HEK293 (cell line): Measurements from ENCODE around the gene TOR1AIP2.

Source experiments
- ZNF146 ChIP-seq: fragments of 450-650 bp; formaldehyde crosslinking; IDR thresholded peaks from 2 replicates; pipeline ENCODE4 v1.5.1; 2016; ENCODE audit warnings: missing biosample characterization, missing genetic modification characterization
- ZNF501 ChIP-seq: fragments of 450-650 bp; formaldehyde crosslinking; IDR thresholded peaks from 2 replicates; pipeline ENCODE4 v1.5.1; 2016; ENCODE audit warnings: missing biosample characterization, missing genetic modification characterization
- ZNF747 ChIP-seq: fragments of 450-650 bp; formaldehyde crosslinking; IDR thresholded peaks from 2 replicates; pipeline ENCODE4 v1.5.1; 2016; ENCODE audit warnings: missing biosample characterization, missing genetic modification characterization
- TF ChIP-seq, protein P1 (sequence below): fragments of 450-650 bp; formaldehyde crosslinking; IDR thresholded peaks from 2 replicates; pipeline ENCODE4 v1.5.1; 2017; ENCODE audit warnings: missing biosample characterization, missing genetic modification characterization
- TF ChIP-seq, protein P2 (sequence below): fragments of 450-650 bp; formaldehyde crosslinking; conservative IDR thresholded peaks from 2 replicates; pipeline ENCODE4 v1.5.1; 2016; ENCODE audit warnings: low read depth, missing biosample characterization, missing genetic modification characterization
- TF ChIP-seq, protein P3 (sequence below): fragments of 450-650 bp; formaldehyde crosslinking; IDR thresholded peaks from 2 replicates; pipeline ENCODE4 v1.5.1; 2016; ENCODE audit warnings: missing biosample characterization, missing genetic modification characterization
- TF ChIP-seq, protein P4 (sequence below): fragments of 450-650 bp; formaldehyde crosslinking; conservative IDR thresholded peaks from 2 replicates; pipeline ENCODE4 v1.5.1; 2016; ENCODE audit warnings: low read depth, missing biosample characterization, missing genetic modification characterization

TOR1AIP2 gene

DNA sequence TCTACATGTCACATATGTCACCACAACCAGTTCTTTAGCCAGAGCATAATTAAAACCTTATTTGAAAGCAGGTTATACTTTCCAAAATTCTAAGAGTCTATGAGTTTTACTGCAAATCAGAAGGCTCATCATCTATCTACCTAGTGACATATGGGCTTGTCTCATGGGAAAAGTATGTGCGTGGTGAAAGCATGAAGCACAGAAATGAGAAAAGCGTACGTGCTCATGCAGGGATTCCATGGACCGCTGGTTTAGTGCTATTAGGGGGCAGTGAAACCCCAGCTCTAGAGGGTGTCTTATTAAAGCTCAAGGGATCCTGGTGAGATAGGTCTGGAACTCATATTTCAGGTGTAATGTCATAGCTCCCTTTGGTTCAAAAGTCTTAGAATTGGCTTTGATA lies 84.3 kb downstream of the TOR1AIP2 start (continued):
- TF ChIP-seq ZNF501 (tag by site-specific recombination): no peak
- TF ChIP-seq, protein P1, sequence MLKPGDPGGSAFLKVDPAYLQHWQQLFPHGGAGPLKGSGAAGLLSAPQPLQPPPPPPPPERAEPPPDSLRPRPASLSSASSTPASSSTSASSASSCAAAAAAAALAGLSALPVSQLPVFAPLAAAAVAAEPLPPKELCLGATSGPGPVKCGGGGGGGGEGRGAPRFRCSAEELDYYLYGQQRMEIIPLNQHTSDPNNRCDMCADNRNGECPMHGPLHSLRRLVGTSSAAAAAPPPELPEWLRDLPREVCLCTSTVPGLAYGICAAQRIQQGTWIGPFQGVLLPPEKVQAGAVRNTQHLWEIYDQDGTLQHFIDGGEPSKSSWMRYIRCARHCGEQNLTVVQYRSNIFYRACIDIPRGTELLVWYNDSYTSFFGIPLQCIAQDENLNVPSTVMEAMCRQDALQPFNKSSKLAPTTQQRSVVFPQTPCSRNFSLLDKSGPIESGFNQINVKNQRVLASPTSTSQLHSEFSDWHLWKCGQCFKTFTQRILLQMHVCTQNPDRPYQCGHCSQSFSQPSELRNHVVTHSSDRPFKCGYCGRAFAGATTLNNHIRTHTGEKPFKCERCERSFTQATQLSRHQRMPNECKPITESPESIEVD: no peak
- TF ChIP-seq ZNF747: no peak
- TF ChIP-seq, protein P2, sequence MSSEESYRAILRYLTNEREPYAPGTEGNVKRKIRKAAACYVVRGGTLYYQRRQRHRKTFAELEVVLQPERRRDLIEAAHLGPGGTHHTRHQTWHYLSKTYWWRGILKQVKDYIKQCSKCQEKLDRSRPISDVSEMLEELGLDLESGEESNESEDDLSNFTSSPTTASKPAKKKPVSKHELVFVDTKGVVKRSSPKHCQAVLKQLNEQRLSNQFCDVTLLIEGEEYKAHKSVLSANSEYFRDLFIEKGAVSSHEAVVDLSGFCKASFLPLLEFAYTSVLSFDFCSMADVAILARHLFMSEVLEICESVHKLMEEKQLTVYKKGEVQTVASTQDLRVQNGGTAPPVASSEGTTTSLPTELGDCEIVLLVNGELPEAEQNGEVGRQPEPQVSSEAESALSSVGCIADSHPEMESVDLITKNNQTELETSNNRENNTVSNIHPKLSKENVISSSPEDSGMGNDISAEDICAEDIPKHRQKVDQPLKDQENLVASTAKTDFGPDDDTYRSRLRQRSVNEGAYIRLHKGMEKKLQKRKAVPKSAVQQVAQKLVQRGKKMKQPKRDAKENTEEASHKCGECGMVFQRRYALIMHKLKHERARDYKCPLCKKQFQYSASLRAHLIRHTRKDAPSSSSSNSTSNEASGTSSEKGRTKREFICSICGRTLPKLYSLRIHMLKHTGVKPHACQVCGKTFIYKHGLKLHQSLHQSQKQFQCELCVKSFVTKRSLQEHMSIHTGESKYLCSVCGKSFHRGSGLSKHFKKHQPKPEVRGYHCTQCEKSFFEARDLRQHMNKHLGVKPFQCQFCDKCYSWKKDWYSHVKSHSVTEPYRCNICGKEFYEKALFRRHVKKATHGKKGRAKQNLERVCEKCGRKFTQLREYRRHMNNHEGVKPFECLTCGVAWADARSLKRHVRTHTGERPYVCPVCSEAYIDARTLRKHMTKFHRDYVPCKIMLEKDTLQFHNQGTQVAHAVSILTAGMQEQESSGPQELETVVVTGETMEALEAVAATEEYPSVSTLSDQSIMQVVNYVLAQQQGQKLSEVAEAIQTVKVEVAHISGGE (tag by site-specific recombination): no peak
- TF ChIP-seq, protein P3, sequence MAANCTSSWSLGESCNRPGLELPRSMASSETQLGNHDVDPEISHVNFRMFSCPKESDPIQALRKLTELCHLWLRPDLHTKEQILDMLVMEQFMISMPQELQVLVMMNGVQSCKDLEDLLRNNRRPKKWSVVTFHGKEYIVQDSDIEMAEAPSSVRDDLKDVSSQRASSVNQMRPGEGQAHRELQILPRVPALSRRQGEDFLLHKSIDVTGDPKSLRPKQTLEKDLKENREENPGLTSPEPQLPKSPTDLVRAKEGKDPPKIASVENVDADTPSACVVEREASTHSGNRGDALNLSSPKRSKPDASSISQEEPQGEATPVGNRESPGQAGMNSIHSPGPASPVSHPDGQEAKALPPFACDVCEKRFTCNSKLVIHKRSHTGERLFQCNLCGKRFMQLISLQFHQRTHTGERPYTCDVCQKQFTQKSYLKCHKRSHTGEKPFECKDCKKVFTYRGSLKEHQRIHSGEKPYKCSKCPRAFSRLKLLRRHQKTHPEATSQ (tag by site-specific recombination): no peak
- TF ChIP-seq, protein P4, sequence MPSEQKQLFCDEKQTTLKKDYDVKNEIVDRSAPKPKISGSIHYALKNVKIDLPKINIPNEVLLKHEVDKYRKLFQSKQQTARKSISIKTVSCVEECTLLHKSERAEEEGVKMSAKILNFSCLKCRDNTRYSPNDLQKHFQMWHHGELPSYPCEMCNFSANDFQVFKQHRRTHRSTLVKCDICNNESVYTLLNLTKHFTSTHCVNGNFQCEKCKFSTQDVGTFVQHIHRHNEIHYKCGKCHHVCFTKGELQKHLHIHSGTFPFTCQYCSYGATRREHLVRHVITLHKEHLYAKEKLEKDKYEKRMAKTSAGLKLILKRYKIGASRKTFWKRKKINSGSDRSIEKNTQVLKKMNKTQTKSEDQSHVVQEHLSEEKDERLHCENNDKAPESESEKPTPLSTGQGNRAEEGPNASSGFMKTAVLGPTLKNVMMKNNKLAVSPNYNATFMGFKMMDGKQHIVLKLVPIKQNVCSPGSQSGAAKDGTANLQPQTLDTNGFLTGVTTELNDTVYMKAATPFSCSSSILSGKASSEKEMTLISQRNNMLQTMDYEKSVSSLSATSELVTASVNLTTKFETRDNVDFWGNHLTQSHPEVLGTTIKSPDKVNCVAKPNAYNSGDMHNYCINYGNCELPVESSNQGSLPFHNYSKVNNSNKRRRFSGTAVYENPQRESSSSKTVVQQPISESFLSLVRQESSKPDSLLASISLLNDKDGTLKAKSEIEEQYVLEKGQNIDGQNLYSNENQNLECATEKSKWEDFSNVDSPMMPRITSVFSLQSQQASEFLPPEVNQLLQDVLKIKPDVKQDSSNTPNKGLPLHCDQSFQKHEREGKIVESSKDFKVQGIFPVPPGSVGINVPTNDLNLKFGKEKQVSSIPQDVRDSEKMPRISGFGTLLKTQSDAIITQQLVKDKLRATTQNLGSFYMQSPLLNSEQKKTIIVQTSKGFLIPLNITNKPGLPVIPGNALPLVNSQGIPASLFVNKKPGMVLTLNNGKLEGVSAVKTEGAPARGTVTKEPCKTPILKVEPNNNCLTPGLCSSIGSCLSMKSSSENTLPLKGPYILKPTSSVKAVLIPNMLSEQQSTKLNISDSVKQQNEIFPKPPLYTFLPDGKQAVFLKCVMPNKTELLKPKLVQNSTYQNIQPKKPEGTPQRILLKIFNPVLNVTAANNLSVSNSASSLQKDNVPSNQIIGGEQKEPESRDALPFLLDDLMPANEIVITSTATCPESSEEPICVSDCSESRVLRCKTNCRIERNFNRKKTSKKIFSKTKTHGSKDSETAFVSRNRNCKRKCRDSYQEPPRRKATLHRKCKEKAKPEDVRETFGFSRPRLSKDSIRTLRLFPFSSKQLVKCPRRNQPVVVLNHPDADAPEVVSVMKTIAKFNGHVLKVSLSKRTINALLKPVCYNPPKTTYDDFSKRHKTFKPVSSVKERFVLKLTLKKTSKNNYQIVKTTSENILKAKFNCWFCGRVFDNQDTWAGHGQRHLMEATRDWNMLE: no peak
- TF ChIP-seq ZNF146 (tag by site-specific recombination): no peak
